ENCODE results near the gene TMEM218.

The TMEM218 gene

GRCh38 chr11:125111343-125112207 lies at the start of gene TMEM218:
Gene TMEM218, minus strand, starts transcription at chr11:125111626. Its CDS starts 9,385 bp downstream, at chr11:125102241.
- peak; percentile 81 for DNase-seq

DNA sequence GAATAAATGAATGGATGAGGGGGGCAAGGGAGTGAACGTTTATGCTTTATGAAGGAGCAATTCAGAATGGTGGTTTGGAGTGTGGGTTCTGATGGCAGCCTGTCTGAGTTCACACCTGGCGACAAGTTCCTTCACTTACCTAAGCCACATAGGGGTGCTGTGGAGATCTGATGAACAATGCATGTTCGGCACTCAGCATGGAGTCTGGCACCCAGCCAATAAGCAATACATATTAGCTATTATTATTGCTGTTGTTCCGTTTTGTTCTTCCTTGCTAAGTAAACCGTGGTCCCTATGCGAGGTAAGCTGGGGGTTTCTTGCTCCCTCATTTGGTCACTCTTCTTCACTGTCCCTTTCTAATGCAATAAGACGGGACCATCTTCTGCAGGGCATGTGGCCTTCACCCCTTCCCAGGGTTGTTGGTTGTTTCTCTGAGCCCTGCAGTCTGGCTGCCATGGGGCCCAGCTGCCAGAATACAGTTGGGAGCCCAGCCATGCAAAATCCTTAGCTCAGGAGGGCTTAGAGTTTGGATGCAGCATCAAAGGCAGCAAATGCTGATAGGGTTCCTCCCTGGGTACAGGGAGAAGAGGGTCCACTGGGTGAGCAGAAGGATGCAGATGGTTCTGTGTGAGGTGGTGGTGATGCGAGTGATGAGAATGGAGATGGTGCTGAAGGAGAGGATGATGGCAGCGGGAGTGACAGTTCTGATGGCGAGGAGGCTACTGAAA lies 46.7 kb upstream of the TMEM218 start:
- no peak for DNase-seq

DNA sequence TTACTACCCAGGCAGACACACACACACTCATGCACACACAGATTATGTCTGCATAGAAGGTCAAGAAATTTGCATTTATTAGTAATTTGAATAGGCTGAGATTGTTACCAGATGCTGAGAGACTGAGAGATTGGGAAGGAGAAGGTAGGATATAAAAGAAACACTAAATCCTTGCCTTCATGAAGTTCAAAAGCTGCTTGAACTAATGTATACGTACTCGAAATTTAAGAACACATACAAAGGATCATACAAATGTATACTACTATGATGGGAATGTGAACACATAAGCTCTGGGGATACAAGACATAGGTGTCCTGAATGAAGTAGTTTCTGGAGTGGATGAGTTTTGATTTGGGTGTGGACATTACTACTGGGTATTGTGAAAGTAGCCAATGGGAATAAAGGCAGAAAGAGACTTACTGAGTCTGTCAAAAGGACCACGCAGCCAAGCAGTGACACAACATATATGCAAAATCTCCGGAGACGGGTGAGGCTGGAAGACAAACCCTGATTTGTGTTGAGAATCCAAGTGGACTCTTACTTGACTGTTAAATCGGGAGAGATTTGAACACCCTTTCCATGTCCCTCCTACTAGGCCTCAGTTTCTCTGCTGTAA lies 45.8 kb upstream of the TMEM218 start:
- DNase-seq: no peak

- DNase-seq: no peak
Measured at GRCh38 chr11:125156346-125157117, 45.1 kb upstream of the TMEM218 start.

DNA sequence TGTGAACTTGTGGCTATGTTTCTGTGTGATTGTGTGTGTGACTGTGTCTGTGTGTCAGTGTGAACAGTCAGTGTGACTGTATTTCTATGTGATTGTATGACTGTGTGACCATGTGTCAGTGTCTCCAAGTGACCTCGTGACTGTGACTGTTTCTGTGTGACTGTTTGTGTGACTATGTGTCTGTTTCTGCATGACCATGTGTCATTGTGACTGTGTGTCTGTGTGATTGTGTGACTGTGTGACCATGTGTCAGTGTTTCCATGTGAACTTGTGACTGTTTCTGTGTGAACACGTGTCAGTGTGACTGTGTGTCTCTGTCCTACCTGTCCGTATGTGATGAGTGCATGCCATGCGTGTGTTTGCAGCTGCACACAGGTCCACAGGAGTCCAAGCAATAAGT lies 44.3 kb upstream of the TMEM218 start:
- no peak for DNase-seq

- DNase-seq: no peak
Measured at GRCh38 chr11:125155100-125155444, 43.6 kb upstream of the TMEM218 start.

DNA sequence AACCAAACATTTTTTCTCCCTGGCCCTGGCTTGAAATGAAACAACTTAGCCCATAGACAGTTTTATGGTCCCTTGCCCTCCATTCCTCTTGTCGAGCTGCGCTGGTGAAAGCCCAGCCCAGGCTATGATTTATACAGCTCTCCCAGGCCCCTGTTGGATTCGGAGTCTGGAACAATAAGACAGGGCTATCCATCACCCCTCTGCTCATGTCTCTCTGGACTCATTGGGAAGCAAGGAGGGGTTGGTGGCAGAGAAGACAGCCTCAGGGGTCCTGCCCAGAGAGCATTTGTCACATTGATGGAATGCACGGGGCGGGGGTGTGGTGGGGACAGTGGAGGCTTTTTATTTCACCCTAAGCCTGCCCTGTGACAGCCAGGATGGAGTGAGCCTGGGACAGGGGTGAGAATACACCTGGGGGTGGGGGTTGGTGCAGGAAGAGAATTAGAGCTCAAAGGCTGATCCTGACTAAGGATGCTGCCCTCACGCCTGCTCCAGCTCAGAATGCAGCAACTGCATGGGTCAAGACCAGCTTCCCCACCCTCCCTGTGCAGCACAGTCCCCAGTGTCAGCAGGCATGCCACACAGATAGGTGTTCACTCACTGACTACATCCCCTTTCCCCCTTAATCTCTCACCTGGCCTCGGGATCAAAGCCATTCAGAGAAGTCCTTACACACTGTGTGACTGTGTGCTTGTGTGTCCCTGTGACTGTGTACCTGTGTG lies 43.1 kb upstream of the TMEM218 start:
- DNase-seq: no peak

DNA sequence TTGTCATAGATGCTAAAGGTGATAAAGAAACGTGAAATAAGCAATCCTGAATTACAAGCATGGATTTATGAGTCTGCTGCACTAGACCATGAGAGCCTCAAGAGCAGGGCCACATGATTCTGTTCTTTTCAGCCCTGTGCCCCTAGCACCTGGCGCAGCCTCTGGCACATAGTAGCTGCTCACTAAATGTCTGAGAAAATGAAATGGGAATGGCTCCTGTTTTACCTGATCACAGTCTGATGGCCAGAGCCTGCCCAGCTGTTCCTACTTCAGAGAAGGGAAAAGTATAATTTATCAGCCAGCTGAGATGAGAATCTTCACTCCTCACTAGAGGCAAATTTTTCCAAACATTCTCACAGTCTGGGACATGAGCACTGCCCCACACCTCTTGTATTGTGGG lies 42.4 kb upstream of the TMEM218 start:
- DNase-seq: no peak

- DNase-seq: no peak
Measured at GRCh38 chr11:125148743-125149142, 37.3 kb upstream of the TMEM218 start.

DNA sequence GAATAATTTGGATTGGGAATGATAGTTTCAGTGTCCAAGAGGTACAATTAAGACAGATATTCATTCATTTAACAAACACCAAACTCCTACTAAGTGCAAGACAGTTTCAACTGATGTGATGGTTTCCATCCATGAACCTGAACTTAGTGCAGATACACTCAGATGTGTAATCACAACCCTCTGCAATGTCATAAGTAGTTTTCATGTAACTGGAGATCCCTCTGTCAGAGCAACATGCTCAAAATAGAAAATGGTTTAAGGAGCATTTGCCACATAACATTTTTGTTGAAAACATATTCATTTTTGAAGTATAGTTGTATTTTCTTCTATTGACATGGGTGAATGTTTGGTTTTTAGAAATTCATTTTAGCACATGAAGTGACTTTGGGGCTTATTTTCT lies 36.6 kb upstream of the TMEM218 start:
- no peak for DNase-seq

DNA sequence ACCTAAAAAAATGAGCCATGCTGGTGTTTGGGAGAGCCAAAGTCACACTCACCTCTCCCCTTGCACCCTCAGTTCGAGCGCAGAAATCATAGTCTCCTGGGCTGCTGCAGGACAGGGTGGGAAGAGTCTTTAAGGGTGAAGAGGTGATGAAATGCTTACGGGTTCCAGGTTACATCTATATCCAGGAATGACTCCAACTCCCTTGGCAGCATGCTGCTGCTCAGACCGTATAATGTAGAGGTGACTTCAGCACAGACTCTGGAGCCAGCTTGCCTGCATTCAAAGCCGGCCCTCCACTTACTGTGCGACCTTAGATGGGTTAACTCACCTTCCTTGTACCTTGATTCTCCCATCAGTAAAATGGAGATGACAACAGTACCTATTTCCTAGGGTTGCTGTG lies 35.9 kb upstream of the TMEM218 start:
- no peak for DNase-seq

GRCh38 chr11:125146232-125146631 lies 34.8 kb upstream of the TMEM218 start:
- DNase-seq: no peak

GRCh38 chr11:125141686-125142535 lies 30.5 kb upstream of the TMEM218 start:
- DNase-seq: no peak

GRCh38 chr11:125141178-125141577 lies 29.8 kb upstream of the TMEM218 start:
- DNase-seq: no peak

- DNase-seq: no peak
Measured at GRCh38 chr11:125140233-125140632, 28.8 kb upstream of the TMEM218 start.

- no peak for DNase-seq
Measured at GRCh38 chr11:125139778-125140177, 28.4 kb upstream of the TMEM218 start.

DNA sequence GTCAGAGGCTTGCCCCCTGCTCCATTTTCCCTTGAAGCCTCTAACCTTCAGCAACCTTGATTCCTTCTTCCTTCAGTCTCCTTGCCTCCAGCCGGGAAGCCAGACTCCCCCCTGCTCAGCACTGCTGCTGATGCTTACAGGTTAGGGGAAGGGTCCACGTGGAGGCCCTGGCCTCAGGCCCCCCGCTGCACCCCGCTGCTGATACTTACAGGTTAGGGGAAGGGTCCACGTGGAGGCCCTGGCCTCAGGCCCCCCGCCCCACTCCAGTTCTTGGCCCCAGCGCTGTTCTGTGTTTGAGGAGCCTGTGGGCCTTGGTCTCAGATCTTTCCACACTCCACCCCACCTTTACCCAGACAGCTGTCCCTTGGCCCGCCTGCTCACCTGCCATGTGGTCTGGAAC lies 27.5 kb upstream of the TMEM218 start:
- DNase-seq: no peak

GRCh38 chr11:125136001-125136400 lies 24.6 kb upstream of the TMEM218 start:
- DNase-seq: no peak

- no peak for DNase-seq
Measured at GRCh38 chr11:125132596-125132995, 21.2 kb upstream of the TMEM218 start.

- DNase-seq: no peak
Measured at GRCh38 chr11:125132071-125132470, 20.6 kb upstream of the TMEM218 start.

DNA sequence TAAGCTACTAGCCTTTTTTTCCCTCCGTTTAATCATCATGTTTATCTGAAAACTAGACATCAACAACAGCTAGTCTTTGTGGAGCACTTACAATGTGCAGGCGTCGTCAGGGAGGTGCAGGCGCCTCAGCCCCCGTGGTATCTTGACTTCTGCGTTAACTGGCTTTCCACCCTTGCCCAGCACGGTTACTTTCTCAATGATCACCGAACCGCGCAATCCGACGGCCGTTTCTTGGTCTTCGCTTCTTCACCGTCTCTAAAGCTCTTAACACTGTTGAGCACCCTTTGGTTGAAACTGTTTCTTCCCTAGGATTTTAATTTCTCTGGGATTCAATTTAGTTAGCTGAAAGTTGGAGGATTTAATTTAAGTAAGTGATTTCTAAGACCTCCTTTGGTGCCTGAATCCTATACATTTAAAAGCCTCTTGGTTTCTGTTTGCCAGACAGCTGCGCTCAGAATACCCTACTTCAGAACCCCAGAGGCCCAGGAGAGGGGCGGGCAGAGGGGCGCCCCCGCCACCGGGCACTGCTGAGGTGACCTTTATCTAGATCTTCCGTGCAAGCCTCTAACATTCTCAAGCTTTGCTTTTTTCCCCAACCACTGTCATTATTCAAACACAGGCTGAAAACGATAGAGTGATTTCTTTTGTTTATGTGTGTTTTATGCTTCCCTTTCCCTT lies 18.0 kb upstream of the TMEM218 start:
- DNase-seq: no peak

Data from NCI-H2029 (cell line).